HG03575 (cell line): ENCODE results near the gene MARCHF3.

ENCODE experiments used
- ATAC-seq: cut with Tn5 transposase; IDR thresholded peaks from one replicate; pipeline ENCODE4 v1.9.1; 2021; ENCODE audit not compliant: unreplicated experiment, insufficient number of reproducible peaks, low FRiP score; ENCODE audit errors: extremely low read depth

MARCHF3 gene

DNA sequence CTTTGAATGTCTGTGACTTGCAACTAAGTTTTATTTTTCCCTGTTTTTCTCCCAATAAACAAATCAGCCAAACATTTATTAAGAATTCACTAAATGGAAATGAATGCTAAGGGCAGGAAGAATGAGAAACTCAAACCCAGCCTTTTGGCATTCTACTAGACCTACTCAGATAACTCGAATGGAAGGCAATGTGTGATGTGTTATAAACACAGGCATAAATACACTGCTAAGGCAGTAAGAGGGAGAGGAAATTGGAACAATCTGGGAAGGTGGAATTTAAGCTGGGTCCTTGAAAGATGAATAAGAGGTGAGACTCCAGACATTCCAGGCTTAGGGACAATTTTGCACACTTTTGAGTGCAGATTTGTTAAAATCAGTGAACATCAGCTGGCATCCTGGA is 34.7 kb downstream of the MARCHF3 start:
- no peak for ATAC-seq

DNA sequence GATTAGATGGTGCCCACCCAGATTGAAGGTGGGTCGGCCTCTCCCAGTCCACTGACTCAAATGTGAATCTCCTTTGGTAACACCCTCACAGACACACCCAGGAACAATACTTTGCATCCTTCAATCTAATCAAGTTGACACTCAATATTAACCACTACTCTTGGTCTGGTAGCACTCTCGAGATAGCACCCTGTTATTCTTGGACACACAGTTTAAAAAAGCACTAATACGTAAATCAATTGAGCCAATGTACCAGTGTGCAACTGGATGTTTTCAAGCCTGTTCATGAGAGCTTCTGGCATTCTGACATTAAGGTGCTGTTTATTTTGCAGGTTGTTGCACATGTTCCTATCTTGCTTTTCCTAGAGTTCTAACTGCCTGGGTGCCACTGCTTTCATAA is 35.3 kb downstream of the MARCHF3 start:
- ATAC-seq: no peak

DNA sequence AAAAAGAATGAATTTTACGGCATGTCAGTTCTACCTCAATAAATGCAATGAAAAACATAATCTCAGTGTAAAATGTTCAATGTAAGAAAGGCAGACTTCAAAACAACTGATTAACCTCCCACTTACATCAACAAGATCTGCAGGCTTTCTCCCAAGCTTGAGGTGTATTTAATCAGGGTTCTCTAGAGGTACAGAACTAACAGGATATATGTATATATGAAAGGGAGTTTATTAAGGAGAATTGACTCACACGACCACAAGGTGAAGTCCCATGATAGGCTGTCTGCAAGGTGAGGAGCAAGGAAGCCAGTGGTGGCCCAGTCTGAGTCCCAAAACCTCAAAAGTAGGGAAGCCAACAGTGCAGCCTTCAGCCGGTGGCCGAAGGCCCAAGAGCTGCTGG is 35.9 kb downstream of the MARCHF3 start:
- ATAC-seq: no peak

DNA sequence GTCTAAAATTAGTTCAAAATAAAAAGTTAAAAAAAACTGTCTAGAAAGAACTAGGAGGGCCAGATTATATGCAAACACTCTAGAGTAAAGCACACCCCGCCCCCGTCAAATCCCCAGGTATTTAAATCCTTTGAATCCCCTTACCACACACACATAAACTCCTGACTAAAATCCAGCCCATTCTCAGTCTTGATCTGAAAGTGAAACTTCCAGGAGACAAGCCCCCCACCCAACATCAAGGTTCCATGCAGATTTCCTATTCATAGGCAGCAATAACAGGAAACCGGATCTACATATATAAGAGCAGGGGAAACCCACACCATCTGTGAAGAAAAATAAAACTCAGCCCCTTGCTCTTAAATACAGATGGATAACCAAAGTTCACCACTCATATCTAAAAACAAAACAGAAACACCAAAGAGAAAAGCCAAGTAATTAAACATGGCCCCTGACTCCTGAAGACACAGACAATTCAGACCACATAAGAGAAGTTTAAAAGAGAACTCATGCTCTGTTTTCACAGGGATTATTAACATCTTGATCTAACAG is 42.3 kb downstream of the MARCHF3 start:
- ATAC-seq: peak; percentile 78

DNA sequence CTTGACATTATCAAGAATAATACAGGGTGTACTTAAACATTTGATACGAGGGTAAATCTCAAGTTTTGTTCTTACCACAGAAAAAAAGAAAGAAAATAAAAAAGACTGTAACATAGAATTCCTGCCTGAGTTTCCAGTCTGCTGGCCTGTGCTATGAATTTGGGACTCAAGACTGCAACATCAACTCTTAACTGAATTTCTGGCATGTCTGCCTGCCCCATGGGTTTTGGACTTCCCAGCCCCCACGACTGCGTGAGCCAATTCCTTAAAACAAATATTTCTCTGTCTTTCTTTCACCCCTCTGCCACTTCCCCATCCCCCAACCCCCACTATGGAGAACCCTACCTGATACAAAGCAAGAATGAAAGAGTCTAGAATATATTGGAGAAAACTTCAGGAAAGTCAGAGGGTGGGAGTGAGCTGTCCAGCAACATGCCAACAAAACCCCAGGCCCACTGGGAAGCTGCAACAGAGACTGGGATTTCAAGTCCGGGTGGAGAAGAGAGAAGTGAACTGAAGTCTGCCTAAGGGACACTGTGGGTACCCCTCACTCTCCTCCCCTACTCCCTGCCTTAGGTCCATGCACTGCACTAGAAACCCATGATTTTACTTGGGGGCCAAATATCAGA is 43.0 kb downstream of the MARCHF3 start:
- ATAC-seq: no peak

DNA sequence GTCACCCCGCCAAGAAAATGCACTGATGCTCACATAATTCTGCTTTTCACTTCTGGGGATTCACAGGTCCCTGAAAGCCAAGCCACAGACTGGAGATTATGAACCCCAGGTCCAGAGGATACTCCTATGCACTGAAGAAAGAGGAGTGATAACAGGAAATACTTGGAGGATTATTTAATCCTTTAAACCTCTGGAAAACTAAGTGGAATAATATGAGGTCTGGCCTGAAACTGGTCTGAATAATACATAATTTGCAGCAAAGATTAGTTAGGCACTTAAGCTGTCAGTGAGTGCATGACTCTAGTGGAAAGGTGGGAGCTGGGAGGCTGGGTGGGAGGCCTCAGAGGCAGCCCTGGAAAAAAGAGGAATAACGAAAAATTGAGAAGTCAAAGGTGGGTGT is 45.7 kb downstream of the MARCHF3 start:
- ATAC-seq: no peak

- no peak for ATAC-seq
Observed at GRCh38 chr5:126983874-126984266, 46.5 kb downstream of the MARCHF3 start.

DNA sequence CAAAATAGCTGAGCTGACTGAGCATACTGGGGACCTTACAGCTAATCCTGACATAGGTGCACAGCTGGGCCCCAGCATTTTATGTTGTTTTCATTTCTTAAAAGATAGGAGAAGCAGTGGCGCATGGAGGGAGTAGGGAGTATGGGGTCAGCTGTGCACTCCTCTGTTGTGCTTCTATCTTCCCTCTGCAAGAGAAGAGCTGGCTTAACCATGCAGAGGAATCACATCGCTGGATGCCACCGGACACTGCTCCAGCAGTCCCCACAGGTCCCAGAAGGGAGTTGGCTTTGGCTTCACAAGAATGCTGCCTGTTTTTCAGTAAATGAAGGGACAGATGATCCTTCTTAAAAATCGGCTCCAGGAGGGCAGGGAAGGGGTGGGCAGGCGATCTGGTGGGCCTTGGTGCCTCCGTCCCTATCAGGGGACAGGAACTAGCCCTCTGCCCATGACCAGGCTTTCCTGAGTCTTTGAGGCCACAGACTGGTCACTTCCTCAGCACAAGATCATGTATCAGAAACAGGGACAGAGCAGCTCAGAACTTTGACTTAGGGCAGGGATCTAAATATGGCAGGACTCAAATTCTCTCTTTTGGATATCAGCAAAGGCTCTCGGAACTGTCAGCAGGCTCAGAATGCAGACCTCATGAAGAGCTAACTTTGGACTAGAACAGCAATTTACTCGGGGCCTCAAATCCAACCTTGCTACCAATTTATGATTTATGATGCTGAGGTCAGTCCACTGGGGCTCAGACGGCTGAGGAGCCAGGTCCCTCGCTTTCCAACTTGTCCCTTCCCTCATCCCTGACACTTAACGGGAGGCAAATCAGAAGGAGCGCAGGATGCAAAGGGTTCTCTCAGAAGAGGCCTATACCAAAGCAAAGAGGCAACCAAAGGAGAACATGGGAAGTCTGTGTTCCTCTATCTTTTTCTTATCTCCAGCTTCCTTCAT is 47.2 kb downstream of the MARCHF3 start:
- no peak for ATAC-seq

DNA sequence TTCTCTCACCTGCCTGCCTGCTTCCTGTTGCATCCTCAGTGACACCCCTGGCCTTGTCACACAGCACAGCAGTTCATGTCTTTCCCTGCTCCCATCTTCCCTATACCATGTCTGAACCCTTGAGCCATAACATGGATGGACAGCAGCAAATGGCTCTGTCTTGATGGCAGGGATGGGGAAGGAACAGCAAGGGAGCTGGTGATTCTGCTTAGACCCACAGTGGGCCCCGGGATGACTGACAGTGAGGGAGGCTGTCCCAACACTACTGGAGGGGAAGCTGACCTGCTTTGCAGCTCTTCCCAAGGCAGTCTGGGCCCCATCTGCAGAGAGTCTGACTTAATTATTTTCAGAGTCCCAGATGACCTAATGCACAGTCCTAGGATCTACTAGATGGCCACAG is 48.2 kb downstream of the MARCHF3 start:
- ATAC-seq: no peak

DNA sequence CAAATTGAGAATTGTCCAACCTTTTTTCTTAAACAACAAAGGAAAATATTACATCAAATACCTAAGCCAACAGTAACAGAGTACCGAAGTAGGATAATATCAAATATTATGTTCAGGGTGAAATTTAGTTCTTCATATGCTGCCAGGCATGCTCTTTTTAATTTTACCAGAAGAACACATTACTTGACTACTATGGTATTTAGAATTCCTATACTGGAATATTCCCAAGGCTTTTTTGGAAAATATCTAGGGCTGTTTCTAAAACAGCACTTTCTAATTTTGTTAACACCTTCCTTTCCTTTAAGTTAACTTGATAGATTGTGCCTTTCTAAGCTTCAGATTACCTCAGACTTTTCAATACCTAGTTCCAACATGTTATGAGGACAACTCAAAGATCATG is 48.7 kb downstream of the MARCHF3 start:
- ATAC-seq: no peak

DNA sequence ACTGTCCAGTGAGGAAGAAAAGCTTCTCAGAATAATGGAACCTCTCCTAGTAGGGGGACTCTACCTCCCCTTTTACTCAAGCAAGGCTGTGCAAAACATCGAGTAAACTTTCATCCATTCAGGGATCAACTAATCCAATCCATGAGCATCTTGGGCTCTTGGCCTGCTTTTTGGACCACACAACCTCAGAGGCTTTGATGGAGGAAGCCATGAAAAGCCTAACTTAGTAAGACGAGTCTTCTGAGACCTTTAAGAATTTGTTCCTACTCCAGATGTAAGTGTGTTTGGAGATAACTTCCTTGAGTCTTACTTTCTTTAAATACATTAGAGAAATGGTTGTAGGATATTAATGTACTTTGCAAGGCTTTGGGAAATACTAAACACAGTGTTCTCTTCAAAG is 49.1 kb downstream of the MARCHF3 start:
- no peak for ATAC-seq

DNA sequence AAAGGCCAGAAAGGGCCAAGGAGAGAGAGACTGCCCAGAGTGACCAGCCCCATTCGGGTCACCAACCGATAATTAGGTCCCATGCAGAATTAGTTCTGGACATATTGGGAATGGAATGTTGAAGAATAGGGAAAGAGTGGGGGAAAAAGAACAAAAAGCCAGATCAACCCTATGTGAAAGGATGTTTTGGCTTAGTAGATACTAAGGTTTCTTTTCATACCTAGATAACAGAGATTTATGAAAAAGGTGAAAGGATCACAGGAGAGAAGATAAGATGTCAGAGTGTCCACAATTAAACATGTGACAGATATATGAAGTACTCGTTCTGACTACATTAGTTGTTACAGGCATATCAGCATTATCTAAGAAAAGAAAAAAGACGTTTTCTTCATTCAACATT is 52.1 kb downstream of the MARCHF3 start:
- ATAC-seq: no peak

DNA sequence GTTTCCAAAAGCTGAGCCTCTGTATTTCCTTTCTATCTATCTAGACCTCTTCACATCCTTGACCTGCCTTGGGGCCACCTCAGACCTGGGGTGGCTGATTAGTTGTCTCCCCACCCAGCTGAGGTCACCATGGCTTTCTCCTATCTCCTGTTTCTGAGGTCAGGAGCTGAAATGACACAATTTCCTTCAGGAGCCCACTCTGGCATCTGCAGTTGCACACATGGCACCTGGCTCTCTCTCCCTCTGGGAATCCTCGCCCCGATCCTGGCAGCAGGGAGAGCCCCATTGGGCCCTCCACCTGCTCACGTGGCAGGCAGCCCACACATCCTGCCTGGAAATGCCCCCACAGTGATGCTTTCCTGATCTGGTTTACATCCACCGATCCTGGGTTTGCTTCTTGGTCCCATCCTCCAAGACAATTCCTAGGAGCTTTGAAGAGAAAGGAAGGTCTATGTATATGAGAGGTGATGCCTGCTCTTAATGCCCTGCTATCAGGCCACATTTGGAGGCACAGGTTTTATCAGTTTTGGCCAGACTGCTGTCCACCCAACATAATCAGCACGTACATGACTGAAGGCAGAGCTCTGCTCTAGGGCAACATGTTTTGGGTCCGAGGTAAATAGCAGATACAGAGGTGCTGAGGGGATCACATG is 53.7 kb downstream of the MARCHF3 start:
- ATAC-seq: no peak

- no peak for ATAC-seq
Observed at GRCh38 chr5:126975796-126976195, 54.6 kb downstream of the MARCHF3 start.

- no peak for ATAC-seq
Observed at GRCh38 chr5:126973193-126973592, 57.2 kb downstream of the MARCHF3 start.

- ATAC-seq: peak; percentile 43
Observed at GRCh38 chr5:126972062-126972895, 58.1 kb downstream of the MARCHF3 start.

DNA sequence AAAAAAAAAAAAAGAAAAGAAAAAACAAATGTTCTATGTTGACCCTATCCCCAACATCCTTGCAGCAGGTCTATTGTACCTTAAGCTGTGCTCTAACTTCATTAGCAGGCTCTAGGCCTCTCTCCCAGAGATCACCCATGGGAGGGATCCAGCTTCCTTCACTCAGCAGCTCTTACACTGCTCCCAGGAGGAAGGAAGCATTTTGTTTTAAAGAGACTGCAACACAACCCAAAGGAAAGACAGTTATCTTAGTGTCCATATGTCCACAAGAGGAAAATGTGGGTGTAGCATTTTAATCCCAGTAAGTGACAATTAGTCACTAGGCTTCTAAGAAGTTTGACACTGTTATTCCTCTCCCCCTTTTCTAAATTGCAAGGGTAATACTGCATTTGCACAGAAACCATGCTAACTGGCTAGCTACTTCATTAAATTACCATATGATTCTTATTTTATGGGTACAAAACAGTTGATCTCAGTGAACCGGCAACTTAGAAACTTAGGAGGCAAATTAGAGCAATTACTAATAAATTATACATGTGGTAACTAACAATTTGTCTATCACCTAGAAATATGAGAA is 58.8 kb downstream of the MARCHF3 start:
- no peak for ATAC-seq

DNA sequence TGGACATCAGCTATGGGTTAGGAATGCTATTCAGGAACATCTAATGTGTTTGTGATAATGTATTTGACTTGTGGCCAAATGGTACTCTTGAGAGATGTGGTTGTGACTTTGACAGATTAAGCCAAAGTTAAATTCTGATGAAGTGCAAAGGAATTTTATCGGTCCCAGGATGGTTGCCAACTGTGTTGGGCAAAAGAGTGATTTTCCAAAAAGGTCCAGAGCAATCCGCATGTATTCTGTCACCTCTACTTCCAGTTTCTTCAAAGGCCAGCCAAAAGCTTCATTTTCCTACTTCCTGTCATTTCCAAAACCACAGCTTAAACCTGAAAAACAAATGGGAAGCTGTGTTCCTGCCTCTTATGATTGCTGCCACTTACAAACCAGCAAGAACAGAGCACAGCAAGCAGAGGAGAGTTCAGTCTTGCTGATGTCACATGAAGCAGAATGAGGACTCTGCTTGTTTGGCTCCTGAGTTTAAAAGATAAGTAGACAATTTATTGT is 59.8 kb downstream of the MARCHF3 start:
- no peak for ATAC-seq
